NK-92 (cell line): Measurements from ENCODE around the gene LKAAEAR1.
"Not testable (repeated sequence)": the region's sequence is repeated elsewhere in the genome, so short reads cannot be mapped to it uniquely, and the experiment has no call there.

Source experiments
- DNase-seq: peaks from one replicate; lab custom pipeline; 2025; ENCODE audit not compliant: unreplicated experiment; lab: John Stamatoyannopoulos, UW

The LKAAEAR1 gene, protein sequence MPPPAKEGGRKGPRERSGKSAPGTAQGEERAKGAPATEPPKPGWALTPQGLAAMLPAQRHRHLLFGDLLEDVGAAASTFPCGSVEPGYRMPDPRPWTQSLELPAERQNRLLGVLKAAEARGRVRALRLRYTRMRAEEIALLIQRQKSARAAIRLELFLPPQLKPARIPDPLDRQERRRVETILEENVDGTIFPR

DNA sequence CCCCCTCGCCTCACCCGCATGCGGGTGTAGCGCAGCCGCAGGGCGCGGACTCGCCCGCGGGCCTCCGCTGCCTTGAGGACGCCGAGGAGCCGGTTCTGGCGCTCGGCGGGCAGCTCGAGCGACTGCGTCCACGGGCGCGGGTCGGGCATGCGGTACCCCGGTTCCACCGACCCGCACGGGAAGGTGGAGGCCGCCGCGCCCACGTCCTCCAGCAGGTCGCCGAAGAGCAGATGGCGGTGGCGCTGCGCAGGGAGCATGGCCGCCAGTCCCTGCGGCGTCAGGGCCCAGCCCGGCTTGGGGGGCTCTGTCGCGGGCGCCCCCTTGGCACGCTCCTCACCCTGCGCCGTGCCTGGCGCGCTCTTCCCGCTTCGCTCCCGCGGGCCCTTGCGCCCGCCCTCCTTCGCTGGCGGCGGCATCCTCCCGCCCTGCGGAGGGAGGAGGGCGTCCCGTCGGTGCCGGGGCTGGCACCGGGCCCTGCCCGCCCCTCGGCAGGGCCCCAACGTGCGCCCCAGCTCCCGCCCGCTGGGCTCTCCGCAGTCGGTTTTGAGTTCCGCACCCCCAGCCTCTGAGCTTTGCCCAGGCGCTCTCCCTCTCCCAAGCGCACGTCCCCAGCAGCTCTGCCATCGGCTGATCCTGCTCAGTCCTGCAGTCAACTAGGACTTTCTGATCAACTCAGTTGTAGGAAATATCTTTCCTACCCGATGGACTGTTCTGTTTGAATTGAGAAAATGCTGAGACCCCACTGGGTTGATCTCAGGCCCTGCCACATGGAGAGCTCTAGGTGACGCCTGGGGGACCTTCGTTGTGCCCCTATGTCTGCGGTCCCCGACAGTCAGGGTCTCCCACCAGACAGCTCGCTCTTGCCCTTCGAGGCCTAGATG, at the start of gene LKAAEAR1:
Gene LKAAEAR1 (minus strand): TSS at position 595 of the 881 bp plus-strand sequence. CDS start 179 bp downstream, at position 416.
- no peak for DNase-seq

DNA sequence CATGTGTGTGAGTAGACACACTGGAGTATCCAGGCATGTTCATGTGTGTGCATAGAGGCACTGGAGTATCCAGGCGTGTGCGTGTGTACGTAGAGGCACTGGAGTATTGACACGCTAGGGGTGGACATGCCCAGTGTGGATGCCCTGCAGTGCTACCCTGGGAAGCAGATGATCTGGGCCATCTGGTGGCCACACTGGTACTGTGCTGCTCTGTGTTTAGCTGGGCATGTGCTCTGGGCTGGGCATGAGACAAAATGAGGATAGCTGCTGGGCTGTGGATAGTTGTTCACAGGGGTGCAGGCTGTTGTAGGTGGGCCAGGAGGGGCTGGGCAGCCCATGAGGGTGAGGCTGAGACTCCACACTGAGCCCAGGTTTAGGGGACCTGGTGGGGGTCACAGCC, 47.2 kb upstream of the LKAAEAR1 start:
- no peak for DNase-seq

DNA sequence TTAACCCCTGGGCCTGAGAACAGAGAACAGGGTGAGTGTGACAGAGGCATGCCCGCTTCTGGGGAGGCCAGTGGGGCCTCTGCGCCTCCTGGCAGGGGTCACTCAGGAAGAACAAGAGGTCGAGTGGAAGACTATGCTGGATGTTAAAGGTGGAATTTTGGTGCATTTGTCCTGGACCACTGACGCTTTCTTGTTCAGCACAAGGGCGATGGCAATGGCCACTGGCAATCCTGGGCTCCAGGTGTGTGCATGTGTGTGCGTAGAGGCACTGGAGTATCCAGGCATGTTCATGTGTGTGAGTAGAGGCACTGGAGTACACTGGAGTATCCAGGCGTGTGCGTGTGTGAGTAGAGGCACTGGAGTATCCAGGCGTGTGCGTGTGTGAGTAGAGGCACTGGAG, 46.7 kb upstream of the LKAAEAR1 start:
- no peak for DNase-seq

DNA sequence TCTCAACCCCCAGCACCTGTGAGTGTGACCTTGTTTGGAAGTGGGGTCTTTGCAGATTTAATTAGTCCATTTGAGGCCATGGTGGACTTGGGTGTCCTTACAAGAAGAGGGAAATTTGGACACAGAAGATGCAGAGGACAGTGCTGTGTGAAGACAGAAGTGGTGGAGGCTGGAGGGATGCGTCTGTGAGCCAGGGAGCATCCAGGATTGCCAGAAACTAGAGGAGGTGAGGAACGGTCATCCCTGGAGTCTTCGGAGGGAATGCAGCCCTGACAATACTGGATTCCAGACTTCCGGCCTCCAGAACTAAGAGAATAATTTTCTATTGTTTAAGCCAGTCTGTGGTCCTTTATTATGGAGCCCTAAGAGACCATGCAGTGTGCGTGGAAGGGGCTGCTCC, 46.1 kb upstream of the LKAAEAR1 start:
- no peak for DNase-seq

DNA sequence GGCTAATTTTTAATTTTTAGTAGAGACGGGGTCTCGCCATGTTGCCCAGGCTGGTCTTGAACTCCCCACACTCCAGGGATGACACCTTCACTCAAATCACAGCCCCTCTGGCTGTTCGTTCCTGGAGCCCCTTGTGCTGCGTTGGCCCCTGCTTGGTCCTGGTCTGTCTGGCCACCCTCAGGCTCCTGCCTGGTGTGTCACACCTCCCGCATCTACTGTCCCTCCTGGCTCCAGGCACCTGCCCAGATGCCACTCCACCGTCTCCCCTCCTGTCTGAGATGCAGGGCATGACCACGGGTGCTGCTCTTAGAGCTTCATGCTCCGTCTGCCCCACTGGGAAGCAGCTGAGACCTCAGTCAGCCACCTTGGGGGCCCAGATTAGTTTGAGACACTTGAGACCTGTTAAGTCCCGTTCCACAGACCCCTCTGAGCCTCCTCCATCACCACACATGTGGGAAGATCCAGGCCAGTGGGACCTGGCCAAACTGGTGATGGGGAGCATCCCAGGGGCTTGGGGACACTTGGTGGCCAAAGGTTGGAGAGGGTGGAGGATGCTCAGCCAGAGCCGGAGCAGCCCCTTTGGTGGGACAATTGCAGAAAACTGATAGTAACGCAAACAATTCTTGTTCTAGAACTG, 45.1 kb upstream of the LKAAEAR1 start:
- DNase-seq: no peak

DNA sequence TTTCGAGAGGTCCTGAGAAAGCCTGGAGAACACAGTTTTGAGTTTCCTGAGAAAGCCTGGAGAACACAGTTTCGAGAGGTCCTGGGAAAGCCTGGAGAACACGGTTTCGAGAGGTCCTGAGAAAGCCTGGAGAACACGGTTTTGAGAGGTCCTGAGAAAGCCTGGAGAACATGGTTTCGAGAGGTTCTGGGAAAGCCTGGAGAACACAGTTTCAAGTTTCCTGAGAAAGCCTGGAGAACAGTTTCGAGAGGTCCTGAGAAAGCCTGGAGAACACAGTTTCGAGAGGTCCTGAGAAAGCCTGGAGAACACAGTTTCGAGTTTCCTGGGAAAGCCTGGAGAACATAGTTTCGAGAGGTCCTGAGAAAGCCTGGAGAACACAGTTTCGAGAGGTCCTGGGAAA, 39.3 kb upstream of the LKAAEAR1 start:
- not testable (repeated sequence) for DNase-seq

GRCh38 chr20:64122927-64123326, 38.7 kb upstream of the LKAAEAR1 start:
- not testable (repeated sequence) for DNase-seq

DNA sequence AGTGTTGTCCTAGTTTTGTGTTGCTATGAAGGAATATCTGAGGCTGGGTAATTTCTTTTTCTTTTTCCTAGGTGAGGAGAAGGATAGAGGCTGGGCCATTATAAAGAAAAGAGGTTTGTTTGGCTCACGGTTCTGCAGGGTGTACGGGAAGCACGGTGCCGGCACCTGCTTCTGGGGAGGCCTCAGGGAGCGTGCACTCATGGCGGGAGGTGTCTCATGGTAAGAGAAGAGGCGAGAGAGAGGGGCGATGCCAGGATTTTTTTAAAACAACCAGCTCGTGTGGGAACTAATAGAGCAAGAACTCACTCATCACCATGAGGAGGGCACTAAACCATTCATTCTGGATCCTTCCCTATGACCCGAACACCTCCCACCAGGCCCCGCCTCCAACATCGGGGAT, 37.4 kb upstream of the LKAAEAR1 start:
- DNase-seq: no peak

DNA sequence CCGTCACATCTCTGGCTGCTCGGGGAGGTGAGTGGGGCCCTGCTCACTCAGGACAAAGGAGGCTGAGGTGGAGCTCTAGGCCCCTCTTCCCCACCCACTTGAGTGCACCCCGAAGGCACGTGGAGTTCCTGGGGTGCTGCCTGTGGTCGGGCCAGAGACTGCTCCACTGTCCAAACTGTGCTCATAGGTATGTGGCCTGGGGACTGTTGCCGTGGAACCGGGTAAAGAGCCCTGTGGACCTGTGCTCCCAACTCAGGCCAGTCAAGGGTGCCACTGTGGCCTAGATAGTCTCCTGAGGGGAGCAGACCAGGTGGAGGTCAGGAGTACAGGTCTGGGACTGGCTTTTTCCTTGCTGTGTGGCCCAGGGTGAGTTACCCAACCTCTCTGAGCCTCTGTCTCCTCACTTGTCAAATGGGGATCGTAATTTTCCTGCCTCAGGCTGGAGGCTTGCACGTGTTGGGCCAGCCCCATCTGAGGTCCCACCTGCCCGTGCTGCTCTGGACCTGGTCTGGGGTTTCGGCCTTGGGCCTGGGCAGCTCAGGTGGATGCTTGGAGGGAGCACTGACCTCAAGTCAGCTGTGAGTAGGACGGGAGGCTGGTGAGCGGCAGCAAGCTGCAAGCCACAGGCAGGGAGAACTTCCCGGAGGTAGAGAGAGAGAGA, 35.6 kb upstream of the LKAAEAR1 start:
- no peak for DNase-seq

- no peak for DNase-seq
These were observed 35.1 kb upstream of the LKAAEAR1 start for GRCh38 chr20:64119301-64119680.

DNA sequence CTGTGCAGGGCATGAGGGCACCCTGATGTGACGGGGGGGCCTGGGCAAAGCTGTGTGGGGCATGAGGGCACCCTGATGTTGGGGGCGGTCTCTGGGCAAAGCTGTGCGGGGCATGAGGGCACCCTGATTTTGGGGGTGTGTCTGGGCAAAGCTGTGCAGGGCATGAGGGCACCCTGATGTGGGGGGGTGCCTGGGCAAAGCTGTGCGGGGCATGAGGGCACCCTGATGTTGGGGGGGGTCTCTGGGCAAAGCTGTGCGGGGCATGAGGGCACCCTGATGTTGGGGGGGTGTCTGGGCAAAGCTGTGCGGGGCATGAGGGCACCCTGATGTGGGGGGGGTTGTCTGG, 33.2 kb upstream of the LKAAEAR1 start:
- not testable (repeated sequence) for DNase-seq

DNA sequence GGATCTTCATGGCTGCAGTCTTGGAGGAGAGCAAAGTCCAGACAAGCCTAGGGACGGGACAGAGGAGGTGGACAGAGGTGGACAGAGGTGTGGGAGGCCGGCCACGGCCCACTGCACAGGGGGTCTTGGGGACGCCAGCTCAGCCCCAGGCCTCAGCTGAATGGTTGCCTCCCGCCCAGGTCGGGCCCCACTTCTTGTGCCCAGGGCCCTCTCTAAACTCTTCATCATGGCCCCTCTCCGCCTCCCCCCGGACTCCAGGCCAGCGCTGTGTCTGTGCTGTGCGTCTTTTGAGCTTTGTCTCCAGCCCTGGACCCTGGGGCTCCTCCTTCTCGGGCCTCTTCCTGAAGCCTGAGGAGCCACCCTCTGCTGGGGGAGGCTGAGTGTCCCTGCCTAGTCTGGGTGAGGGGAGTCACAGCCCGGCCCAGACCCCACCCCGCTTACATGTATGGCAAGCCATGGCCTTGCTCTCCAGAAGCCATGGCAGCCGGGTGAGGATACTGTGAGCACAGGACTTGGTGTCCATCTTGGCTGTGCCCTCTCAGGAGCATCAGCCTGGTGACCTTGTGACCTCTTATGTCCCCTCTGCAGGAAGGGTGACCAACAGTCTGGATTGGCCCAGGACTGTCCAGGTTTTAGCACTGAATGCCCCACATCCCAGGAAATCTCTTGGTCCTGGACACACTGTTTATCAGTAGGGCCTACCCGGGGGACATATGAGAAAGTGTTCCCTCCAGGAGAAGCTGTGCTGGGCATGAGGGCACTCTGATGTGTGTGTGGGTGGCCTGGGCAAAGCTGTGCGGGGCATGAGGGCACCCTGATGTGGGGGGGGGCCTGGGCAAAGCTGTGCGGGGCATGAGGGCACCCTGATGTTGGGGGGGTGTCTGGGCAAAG, 32.6 kb upstream of the LKAAEAR1 start:
- no peak for DNase-seq

DNA sequence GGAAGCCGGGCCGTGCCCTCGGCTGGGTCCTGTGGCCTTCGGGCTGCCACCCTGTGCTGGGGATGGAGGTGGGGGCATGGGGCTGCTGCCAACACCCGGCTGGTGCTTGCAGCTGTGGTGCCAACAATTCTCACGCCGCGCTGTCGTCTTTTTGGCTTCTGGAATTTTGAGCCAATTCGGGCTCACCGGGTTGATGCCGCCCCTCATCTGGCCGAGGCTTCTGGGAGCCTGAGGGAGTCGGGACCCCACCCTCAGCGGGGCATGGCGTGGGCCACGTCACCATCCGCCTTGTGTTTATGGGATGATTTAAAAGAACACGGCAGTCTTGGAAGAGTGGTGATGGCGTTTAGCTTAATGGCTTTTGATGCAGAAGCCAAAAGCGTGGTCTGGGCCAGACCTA, 31.8 kb upstream of the LKAAEAR1 start:
- DNase-seq: no peak

DNA sequence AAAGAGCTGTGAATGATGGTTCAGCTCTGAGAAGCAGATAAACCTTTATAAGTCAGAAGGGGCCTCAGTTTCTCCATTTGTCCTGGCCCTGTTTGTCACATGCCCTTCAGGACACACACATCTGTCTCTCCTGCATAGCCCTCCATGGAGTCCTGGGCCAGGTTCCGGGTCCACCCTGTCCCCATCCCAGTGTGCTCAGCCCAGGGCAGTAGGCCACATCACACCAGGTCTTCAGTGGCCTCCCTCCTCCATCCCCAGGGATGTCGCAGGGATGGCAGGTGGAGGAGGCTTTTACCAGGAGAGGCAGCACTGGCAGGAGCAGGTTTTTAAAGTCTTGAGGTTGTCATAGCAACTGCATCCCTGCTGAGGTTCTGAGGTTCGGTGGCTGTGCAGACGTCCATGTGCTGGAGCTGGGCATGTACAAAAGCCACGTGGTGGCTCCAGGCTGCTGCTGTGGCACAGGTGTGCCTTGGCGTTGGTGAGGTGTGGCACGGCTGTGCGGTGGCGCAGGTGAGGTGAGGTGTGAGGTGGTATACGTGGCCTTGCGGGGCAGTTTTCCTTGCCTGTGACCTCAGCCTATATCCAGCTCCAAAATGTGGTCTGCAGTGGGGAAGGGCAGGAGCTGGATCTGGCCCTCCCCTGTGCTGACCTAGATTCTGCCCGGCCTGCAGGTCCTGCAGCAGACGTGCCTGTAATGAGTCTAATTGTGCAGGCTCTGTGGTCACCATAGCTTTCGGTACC, 31.1 kb upstream of the LKAAEAR1 start:
- DNase-seq: no peak

DNA sequence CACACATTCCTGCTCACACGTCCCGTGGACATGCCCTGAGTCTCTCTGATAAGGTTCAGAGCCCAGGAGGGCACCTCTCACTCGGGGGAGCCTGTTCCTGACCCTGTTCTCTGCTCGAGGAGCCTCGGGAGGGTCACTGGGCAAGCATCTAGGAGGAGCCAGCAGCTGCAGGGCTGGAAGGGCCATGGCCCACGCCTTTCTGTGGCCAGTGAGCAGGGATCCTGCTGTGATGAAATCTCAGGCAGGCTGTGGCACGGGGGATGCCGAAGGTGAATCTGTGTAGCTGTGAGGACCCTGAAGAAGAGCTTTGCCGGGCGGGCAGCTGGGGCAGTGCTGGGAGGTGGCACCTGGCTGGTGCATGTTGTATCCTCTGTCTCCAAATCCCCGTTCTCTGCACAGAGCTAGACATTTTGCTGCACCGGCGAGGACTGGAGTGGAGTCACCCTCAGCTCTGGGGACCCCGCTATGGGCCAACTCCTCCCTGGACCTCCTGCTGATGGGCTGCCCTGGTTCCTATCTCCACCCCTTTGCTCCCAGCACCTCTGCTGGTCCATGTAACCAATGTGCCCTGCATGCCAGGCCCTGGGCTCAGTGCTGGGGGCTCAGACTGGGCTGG, 30.3 kb upstream of the LKAAEAR1 start:
- no peak for DNase-seq

DNA sequence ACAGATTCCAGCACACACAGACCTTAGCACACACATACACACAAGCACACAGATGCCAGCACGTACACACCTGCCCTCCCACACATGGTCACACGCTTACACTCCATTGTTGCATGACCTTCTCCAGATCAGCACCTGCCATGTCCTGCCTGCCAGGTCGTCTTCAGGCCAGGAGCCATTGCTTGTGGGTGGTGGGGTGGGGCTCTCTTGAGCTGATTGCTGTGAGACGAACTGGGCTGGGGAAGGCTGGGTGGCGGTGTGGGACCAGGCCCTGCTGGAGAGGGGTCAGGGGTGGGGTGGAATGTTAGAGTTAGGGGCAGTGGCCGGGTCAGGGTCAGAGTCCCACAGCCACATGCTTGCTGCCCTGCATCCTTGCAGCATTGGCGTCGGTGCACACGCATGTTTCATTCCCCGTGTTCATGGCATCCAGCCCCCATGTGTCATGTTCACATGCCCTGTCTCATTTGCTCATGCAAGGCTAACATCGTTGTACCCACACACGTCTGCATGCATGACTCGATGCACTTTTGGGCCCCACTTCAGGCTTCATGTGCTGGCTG, 29.7 kb upstream of the LKAAEAR1 start:
- DNase-seq: no peak

DNA sequence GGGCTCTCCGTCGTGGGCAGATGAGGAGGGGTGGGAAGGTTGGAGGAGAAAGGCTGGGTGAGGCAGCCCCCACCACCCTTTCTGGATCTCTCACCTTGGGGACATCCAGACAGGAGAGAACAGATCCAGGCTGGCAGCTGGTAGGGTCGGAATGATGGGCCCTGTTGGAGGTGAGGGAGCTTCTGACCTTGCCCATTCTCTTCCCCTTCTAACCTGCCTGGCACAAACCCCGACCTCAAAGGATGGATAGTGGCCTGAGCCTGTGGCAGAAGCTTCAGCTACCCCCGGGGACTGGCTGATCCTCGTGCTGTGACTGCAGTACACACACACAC, 29.2 kb upstream of the LKAAEAR1 start:
- DNase-seq: no peak

DNA sequence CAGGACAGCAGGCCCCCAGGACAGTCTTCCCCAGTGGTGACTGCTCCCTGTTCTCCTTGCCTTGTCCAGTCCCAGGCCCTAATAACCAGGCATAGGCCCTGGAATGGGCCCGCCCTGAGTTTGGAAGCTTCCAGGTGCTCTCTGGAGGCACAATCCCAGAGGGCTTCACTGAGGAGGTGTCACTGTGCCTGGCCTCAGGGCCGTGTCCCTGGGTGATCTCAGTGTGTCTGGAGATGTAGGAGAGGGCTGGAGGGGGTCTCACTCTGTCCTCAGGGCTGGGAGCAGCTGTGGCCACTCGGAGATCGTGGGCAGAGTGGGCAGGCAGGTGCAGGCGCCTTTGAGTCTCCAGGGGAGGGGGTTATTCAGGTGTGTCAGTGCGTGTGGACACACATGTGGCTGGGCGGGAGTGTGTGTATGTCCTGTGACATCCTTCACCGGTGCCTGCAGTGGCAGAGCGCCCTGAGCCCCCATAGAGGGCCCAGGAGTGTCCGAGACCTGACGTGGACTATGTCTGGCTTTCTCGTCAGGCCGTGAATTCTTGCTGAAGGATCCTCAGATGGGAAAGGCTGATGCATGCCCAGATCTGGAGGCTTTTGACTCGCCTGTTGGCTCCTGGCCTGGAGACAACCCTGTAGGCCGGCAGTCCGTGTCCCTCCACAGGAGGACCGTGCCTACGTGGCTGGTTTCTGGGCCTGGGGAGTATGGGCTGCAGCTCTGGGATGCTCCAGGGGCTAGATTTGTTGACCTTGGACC, 28.7 kb upstream of the LKAAEAR1 start:
- no peak for DNase-seq
